Subcutaneous abdominal adipose tissue (tissue), 5 donors: Measurements from ENCODE around the gene MAP3K8.
"Not testable (repeated sequence)": the region's sequence is repeated elsewhere in the genome, so short reads cannot be mapped to it uniquely, and the experiment has no call there.

Experiments used
- H3K27ac ChIP-seq: one replicate; pipeline ENCODE4 v1.7.0; 2013; ENCODE audit warnings: low read depth, mild to moderate bottlenecking, inconsistent platforms, low read length, moderate library complexity
- H3K27me3 ChIP-seq, 5 donors: one replicate each; pipeline ENCODE4 v1.7.0; 2013; ENCODE audit warnings: low read length in 5 of 5, inconsistent platforms in 1 of 5; ENCODE audit not compliant: control insufficient read depth in 5 of 5, insufficient read depth in 4 of 5
- H3K36me3 ChIP-seq, 5 donors: one replicate each; pipeline ENCODE4 v1.7.0; 2013; ENCODE audit warnings: low read length in 5 of 5; ENCODE audit not compliant: control insufficient read depth in 5 of 5, insufficient read depth in 5 of 5
- H3K4me1 ChIP-seq, 5 donors: one replicate each; pipeline ENCODE4 v1.7.0; 2013; ENCODE audit warnings: low read length in 5 of 5, mild to moderate bottlenecking in 3 of 5, moderate library complexity in 1 of 5; ENCODE audit not compliant: control insufficient read depth in 5 of 5, insufficient read depth in 5 of 5
- H3K4me3 ChIP-seq, 5 donors: one replicate each; pipeline ENCODE4 v1.7.0; 2013; ENCODE audit warnings: low read length in 5 of 5, low read depth in 1 of 5
- H3K9ac ChIP-seq, 5 donors: one replicate each; pipeline ENCODE4 v1.7.0; 2013; ENCODE audit warnings: low read length in 5 of 5, mild to moderate bottlenecking in 4 of 5, moderate library complexity in 3 of 5
- H3K9me3 ChIP-seq, 5 donors: one replicate each; pipeline ENCODE4 v1.7.0; 2013; ENCODE audit warnings: low read length in 5 of 5; ENCODE audit not compliant: control insufficient read depth in 5 of 5
- donor health status: healthy.
- donor health status: healthy.
- donor health status: healthy.
- donor health status: healthy.
- donor health status: healthy.

MAP3K8 gene

DNA sequence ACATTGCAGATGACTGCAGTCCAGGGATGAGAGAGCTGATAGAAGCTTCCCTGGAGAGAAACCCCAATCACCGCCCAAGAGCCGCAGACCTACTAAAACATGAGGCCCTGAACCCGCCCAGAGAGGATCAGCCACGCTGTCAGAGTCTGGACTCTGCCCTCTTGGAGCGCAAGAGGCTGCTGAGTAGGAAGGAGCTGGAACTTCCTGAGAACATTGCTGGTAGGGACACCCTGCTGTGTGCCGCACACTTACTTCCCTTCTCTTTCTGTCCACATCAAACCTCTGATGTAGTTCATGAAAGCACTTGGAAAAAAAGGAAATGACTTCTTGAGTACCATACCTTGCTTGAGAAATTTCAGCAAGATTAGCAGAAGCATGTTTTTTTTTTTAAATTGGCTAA lies 25.3 kb downstream of the MAP3K8 start:
- Histone ChIP-seq H3K4me3 (no peak overlapping the region), H3K27ac (no peak overlapping the region), H3K36me3 (peaks cover 29 to 57% (median 49%) of the 10 kb centered on the region in 5 donors), H3K9me3 (no peaks in the 10 kb centered on the region), H3K9ac (no peak overlapping the region), H3K4me1 (peaks cover 13 to 38% (median 26%) of the 10 kb centered on the region in 5 donors), H3K27me3 (no peaks in the 10 kb centered on the region)

DNA sequence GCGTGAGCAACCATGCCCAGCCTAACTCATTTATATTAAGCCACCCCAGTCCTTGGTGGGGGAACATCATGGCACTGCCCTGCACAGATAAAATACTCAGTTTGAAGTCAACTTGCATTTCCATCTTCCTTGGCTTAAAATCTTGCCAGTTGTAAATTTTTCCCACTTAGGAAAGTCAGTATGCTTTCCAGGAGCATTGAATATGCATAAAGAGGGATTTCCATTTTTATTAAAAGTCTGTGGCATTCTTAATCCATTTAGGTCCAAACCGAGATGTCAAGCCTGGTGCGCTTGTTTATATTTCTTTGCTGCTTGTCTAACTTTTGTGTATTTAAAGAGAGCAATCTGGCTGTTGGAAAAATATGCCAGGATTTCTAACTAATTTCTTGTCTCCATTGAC lies 26.1 kb downstream of the MAP3K8 start:
- no peaks in the 10 kb centered on the region for H3K9me3 ChIP-seq
- peaks cover 12 to 37% (median 23%) of the 10 kb centered on the region in 5 donors for H3K4me1 ChIP-seq
- no peak overlapping the region for H3K4me3 ChIP-seq
- H3K27me3 ChIP-seq, result no peaks in the 10 kb centered on the region
- no peak overlapping the region for H3K27ac ChIP-seq
- no peak overlapping the region for H3K9ac ChIP-seq
- H3K36me3 ChIP-seq, result peaks cover 29 to 57% (median 49%) of the 10 kb centered on the region in 5 donors

DNA sequence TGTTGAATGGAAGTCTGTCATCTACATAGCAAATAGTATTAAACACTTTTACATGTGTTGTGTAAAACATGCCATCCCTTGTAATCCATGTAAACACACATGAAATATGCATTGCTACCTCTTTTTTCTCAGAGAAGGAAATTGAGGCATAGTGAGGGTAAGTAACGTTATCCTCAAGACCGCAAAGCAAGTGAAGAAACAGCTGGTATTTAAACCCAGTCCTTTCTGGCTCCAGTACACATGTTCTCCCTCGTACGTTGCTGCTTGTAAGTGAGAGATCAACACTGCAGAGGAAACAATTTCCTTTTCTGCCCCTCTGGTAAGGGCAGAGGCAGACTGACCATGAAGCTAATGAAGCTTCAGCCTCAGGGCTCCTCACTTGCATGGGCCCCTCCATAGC lies 28.5 kb downstream of the MAP3K8 start:
- peaks cover 29 to 53% (median 49%) of the 10 kb centered on the region in 5 donors for H3K36me3 ChIP-seq
- peaks cover 0 to 23% (median 6%) of the 10 kb centered on the region in 5 donors for H3K4me1 ChIP-seq
- no peak overlapping the region for H3K9ac ChIP-seq
- H3K27me3 ChIP-seq, result no peaks in the 10 kb centered on the region
- no peak overlapping the region for H3K4me3 ChIP-seq
- no peaks in the 10 kb centered on the region for H3K9me3 ChIP-seq
- peak overlapping the region; percentile 4 for H3K27ac ChIP-seq

DNA sequence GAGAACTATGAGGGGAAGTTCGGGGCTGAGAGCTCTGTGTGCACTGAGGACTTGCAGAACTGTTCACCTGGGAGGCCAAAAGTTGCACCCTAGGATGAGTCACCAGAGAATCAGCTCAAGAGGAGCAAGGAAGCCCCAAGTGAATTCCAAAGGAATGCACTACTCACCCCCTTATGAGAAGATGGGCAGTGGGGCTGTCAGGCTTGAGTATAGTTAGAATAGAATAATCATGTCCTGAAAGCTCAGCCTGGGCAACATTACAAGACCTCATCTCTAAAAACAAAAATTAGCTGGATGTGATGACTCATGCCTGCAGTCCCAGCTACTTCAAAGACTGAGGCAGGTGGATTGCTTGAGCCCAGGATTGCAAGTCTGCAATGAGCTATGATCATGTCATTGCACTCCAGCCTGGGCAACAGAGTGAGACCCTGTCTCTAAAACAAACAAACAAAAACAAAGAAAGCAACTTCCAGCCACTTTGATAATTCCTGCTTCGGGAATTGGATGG lies 30.0 kb downstream of the MAP3K8 start:
- H3K9me3 ChIP-seq, result no peaks in the 10 kb centered on the region
- H3K36me3 ChIP-seq, result peaks cover 24 to 38% (median 34%) of the 10 kb centered on the region in 5 donors
- H3K9ac ChIP-seq, result no peak overlapping the region
- peak overlapping the region; percentile 43 for H3K27ac ChIP-seq
- H3K27me3 ChIP-seq, result no peaks in the 10 kb centered on the region
- peaks cover 0 to 22% (median 8%) of the 10 kb centered on the region in 5 donors for H3K4me1 ChIP-seq
- H3K4me3 ChIP-seq, result no peak overlapping the region

DNA sequence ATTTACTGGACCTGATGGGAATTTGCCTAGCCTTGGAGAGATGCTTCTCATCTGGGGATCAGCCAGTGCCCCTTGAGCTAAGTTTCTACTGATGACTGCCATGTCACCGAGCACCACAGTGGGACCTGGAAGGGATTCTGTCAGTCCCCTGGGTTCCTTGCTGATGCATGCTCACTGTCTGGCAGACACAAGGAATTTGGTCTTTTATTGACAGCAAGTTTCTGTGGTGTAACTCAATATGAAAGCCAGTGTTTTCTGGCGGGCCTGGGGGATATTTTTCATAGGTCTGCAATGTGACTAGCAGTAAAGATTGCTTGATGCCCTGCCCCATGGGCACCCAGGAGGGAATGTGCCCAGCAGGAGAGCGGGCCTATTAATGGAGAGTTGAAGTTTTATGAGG lies 30.7 kb downstream of the MAP3K8 start:
- Histone ChIP-seq H3K4me3 (no peak overlapping the region), H3K9ac (no peak overlapping the region), H3K27me3 (no peaks in the 10 kb centered on the region), H3K27ac (peak overlapping the region; percentile 43), H3K9me3 (no peaks in the 10 kb centered on the region), H3K4me1 (peaks cover 0 to 19% (median 8%) of the 10 kb centered on the region in 5 donors), H3K36me3 (peaks cover 21 to 31% (median 27%) of the 10 kb centered on the region in 5 donors)

DNA sequence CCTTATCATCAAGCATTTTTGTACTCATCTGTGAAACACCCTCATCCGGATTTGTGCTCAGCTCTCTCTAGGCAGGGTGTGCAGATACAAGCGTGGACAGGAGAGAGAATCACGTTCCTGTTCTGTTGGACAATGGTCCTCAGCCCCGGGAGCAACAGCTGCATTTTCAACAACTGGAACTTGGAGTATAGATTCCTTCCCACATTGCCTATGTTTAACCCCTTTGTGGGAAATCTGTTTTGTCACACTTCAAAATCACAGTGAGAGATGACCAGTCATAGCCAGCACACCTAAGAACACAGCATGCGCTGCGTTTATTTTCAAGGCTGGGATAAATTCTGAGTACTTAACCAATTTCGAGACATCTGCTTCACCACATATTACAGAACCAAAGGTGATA lies 32.5 kb downstream of the MAP3K8 start:
- H3K27ac ChIP-seq, result no peak overlapping the region
- H3K4me3 ChIP-seq, result no peak overlapping the region
- no peaks in the 10 kb centered on the region for H3K27me3 ChIP-seq
- H3K9me3 ChIP-seq, result no peaks in the 10 kb centered on the region
- H3K9ac ChIP-seq, result no peak overlapping the region
- H3K4me1 ChIP-seq, result peaks cover 0 to 19% (median 8%) of the 10 kb centered on the region in 5 donors
- peaks cover 9 to 14% (median 12%) of the 10 kb centered on the region in 5 donors for H3K36me3 ChIP-seq

DNA sequence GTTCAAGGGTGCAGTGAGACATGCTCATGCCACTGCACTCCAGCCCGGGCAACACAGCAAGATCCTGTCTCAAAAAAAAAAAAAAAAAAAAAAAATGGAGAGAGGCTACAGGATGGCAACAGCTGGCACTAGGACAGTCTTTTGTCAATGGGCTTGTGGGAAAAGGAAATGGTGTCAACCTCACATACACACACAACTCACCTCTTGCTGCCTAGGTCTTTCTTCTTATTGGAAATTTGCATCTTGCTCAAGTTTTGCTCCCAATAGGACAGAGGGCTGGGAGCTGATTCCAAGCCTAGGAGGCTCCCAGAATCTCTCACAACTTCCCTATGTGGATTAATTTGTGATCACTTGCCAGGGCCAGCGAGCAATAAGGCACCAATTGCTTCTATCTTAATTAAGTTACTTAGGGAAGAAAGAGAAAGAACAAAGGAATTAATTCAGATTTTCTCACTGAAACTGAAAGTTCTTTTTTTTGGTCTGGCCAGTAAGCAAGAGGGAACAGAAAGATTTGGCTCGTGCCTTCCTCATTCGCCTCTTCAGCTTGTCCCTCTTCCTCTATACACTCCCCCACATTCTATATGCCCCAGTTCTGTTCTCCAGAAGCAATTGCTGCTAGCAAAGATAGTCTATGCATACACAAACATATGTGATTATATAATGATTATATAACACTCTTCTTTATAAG lies 33.8 kb downstream of the MAP3K8 start:
- Histone ChIP-seq H3K27me3 (no peaks in the 10 kb centered on the region), H3K9me3 (no peaks in the 10 kb centered on the region), H3K36me3 (peaks cover 0 to under 1% (median 0%) of the 10 kb centered on the region in 5 donors), H3K4me3 (peak overlapping the region in 1 of 5 donors; percentile 32), H3K4me1 (peaks cover 0 to 19% (median 8%) of the 10 kb centered on the region in 5 donors), H3K9ac (peak overlapping the region in 3 of 5 donors; percentile 14 to 71 (median 19)), H3K27ac (no peak overlapping the region)

DNA sequence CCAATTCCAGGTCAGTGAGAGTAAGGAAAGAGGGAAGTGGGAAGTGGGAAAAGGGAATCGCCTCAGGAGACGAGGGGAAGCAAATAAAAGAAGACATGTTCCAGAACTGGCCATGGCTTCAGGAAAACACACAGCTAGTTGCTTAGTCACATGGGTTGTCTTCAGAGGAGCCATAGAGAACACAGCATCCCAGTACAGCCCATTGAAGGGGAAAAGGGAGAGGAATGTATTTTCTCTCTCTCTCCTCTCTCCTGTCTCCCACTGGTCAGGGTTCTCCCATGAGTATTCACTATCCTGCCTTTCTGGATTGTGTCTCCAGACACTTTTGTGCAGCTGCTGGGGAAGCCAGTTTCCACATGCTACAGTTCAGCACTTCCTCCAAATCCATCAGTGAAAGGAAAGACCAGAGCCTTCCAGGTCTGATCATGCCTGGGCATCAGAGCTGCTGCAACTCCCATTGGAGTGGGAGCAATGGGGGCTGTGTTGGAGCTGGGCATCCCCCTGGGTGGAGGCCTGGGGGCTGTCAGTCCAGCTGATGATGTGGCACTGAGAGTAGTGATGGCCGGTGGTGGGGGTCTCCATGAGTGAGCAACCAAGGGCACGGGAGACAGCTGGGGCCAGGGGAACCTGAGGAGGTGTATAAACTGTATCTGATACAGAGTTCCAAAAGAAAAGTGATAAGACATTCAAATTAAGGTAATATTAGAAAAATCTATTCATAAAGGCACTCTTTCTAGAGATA lies 38.6 kb downstream of the MAP3K8 start:
- no peaks in the 10 kb centered on the region for H3K36me3 ChIP-seq
- no peak overlapping the region for H3K4me3 ChIP-seq
- H3K4me1 ChIP-seq, result peaks cover 0 to 6% (median 3%) of the 10 kb centered on the region in 5 donors
- H3K9me3 ChIP-seq, result no peaks in the 10 kb centered on the region
- H3K9ac ChIP-seq, result no peak overlapping the region
- H3K27me3 ChIP-seq, result no peaks in the 10 kb centered on the region
- H3K27ac ChIP-seq, result no peak overlapping the region

DNA sequence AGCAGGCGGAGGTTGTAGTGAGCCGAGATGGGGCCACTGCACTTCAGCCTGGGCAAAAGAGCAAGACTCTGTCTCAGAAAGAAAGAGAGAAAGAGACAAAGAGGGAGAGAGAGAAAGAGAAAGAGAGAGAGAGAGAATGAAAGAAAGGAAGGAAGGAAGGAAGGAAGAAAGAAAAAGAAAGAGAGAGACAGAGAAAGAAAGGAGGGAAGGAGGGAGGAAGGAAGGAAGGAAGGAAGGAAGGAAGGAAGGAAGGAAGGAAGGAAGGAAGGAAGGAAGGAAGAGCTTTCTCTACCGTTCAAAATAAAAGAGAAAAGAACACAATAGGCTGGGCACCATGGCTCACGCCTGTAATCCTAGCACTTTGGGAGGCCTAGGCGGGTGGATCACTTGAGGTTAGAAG lies 41.5 kb downstream of the MAP3K8 start:
- H3K9ac ChIP-seq, H3K4me1 ChIP-seq, H3K36me3 ChIP-seq, H3K27me3 ChIP-seq, H3K27ac ChIP-seq, H3K9me3 ChIP-seq, H3K4me3 ChIP-seq: not testable (repeated sequence)

DNA sequence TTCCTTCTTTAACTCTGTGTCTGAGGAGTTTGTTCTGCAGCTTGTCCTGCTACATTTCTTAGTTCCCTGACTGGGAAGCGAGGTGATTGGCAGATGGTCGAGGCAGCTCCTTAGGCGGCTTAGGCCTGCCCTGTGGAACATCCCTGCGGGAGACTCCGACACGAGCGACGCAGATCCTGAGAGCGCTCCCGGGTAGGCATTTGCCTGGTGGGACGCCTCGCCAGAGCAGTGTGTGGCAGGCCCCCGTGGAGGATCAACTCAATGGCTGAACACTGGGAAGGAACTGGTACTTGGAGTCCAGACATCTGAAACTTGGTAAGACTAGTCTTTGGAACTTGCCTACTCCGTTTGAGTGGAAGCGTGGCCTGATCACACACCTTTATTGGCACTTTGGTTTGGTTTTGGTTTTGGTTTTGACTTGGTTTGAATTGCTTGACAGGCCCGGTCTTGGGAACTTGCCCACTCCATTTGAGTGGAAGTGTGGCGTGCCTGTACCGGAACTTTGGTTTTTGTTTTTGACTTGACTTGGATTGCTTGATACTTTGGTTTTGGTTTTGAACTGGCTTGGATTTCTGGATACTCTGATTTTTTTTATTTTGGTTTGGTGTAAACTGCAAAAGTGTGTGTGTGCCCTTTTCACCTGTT lies 42.6 kb downstream of the MAP3K8 start:
- no peaks in the 10 kb centered on the region for H3K9me3 ChIP-seq
- no peaks in the 10 kb centered on the region for H3K27me3 ChIP-seq
- no peak overlapping the region for H3K27ac ChIP-seq
- H3K36me3 ChIP-seq, result no peaks in the 10 kb centered on the region
- H3K9ac ChIP-seq, result no peak overlapping the region
- H3K4me1 ChIP-seq, result no peaks in the 10 kb centered on the region
- H3K4me3 ChIP-seq, result no peak overlapping the region
